CD4-positive, alpha-beta T cell treated with Interleukin-4 for 1 hour (primary cell): ENCODE results near the gene SPTB.

Experiments
- DNase-seq, 2 donors: peaks; one replicate each; pipeline ENCODE4 v3.0.0-alpha.2; 2020 to 2022

Gene SPTB

DNA sequence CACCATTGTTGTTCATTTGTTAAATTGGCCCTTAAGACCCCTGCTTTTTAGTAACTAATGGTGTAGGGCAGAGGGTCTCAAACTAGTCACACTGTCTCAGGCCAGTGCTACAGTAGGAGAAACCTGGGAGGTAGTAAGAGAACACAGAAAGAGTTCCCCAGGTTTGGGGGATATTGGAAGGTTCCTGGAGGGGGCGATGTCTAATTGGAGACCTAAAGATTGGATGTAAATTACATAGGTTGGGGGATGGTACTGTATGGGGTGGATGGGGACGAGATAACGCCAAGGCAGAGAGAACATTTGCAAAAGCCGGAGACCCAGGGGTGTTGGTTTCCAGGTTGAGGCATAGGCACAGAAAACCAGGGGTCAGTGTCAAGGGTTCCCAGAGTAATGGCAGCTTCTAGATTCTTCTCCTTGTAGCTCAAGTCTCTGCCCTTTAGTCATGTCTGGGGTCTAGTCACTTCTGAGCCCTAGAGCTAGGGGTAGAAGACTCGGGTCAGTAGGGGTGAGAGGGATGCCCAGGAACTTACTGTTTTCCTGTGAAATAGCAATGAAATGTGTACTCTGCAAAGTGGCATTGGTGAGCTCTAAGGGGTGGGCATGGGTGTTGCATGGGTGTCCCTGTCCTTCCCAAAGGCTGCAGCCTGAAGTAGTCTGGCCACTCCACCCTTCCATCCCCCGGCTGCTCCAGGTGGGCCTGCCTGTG, 153.7 kb downstream of the SPTB start:
- DNase-seq, result no peak

DNA sequence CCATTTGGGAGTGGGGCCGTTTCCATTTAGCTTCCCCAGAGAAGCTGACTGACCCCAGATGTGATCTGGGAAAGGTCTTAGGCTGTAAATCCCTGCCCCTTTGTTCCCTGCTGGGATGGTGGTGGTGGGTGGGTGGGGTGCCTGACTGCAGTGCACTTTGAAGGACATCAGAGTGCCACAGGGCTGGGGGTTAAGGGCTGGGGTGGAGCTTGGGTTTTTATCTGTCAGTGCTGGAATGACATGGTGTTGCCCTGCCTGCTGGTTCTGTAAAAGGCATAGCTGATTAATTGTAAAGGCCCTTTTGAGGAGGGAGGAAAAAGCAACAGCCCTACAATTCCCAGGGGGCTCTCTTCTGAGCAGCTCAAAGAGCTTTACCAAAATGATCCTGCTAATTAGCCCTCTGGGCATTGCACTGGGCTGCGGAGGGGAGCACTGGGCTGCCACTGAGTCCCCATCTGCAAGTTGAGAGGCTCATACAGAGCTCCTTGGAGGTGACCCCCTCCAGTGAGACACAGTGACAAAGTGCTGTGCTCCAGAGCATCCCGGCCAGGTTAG, 154.4 kb downstream of the SPTB start:
- no peak for DNase-seq

DNA sequence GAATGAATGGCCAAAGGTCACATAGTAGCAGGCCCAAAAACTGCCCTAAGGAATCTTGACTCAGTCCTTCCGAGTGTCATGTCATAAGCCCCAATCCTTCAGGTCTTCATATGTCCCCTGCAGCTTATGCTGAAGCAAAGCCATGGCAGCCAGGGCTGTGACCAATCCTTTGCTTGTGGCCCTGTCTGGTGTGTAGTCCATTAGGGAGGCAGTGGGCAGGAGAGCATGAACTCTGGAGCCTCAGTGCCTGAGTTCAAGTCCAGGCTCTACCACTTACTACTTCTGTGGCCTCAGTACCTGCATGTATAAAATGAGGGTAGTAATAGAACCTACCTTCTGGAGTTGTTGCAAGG, 155.2 kb downstream of the SPTB start:
- DNase-seq, result no peak

DNA sequence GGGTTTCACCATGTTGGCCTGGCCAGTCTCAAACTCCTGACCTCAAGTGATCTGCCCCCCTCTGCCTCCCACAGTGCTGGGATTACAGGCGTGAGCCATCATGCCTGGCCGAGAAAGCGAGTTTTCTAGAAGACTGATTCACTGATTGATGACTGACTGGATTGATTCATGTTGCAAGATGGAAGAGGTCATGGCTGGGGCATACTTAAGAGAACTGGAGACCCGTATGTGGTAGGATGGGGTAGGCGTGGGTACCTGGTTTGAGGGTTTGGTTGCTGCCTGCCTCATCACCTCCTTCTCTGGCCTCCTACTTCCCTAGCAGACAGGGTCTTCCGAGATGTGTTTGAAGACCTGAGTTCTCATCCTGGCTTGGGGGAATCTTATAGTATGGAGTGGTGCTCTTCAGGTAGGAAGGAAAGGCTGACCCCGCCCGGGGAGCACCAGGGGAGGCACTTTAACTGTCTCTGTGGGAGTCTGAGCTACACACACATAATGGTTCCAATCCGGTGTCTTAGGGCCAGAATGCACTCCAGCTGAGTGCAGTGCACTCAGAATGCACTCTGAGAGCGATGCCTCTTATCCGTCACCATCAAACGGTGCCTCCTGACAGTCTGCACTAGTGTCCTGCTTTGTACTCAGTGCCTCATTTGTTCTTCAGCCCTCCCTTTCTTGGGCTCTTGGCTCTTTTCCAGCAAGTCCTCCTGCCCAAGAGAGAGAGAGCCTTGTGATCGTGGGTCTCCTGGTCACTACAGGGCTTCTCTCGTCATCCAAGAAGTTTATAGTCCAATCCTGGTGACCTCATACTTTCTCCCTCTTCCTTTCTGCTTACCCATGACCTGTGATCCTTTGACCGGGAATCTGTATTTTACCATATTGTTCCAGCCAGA, 155.8 kb downstream of the SPTB start:
- peak in 1 of 2 donors; percentile 39 for DNase-seq

DNA sequence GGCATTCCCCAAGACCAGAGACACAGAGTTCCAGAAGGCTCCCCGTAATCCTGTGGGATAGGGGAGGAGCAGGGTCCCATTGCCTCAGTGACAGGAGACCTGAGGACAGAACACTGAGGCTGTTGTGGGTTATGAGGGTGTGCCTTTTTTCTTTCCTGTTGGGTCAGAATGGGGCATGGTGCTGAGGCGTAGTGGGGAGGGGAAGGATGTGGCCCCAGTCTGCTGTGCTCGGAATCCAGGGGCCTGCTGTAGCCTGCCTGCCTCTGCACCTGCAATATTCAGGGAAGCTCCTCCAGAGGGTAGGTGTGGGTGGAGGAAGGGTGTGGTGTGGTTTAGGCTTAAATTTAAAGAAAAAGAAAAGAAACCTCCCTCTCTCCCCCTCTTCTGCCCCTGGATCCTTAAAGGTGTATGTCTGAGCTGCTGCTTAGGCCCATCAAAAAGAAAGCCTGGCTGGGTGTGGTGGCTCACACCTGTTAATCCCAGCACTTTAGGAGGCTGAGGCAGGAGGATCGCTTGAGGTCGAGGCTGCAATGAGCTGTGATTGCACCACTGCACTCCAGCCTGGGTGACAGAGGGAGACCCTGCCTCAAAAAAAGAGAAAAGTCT, 156.8 kb downstream of the SPTB start:
- peak; percentile 32 to 56 for DNase-seq

DNA sequence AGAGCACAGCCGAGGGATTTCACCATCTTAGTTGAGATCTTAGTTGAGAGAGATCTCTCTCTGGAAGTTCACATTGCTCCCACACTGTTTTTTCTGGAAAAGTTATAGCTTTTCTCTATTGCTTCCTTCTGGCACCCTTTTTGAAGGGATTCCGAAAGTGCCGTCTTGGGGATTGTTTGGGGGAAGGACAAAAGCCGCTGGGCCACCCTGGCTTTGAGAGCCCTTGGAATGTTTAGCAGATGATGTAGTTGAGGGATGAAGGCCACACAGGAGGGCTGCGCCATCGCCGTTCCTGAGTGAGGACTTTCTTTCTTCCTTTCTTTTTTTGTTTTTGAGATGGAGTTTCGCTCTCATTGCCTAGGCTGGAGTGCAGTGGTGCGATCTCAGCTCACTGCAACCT, 157.8 kb downstream of the SPTB start:
- no peak for DNase-seq

DNA sequence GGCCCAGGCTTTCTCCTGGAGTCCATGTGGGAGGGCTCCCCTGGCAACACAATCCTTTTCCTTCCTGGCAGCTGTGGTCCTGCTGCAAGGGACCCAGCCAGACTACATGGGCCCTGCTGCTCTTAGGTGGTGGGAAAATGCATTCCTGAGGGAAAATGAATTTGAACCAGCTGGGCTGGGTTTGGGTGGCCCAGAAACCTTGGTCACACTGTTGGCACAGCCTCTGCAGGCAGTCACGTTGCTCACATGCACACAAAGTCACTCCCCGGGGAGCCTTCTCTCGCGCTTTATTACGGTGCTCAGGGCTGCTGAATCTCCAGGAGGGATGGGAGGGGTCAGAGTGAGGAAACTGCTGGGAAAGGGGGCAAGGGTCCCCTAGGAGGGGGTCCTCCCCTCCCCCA, 158.3 kb downstream of the SPTB start:
- DNase-seq, result no peak

DNA sequence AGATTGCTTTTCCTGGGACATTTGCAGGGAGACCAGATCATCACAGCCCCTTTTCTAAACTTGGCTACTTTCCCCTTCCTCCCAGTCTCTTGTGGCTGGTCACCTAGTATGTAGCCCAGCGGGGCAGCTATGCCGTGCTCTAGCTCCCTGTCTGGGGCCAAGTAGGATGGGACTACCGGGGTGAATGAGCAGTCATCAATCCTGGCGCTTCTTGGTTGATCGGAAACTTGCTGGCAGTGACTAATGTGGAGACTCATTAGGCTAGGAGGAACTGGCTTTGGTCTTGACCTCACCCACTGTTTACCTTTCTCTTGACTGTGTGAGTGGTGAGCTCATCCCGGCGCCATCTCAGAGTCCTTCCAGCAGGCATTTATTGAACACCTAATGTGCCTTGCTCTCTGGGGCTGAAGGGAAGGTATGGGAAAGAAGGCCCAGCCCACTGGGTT, 159.6 kb downstream of the SPTB start:
- DNase-seq, result no peak

DNA sequence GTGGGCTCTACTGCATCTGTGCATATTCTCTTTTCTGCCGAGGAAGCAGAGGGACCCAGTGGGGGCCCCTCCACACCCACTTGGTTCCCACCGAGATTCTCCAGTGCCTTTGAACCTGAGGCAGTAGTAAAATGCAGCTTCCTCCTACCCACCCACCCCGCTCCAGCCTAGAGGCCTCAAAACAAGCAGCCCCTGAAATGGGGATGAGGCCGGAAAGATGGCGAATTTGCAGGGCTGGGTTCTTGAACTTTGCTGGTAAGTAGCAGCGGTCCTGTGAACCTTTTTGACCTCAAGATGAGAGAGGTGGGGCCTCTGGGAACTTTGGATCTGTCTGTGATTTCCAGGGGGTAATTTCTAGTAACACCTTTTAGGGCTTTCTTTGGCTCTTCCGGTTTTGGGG, 160.1 kb downstream of the SPTB start:
- DNase-seq, result no peak

DNA sequence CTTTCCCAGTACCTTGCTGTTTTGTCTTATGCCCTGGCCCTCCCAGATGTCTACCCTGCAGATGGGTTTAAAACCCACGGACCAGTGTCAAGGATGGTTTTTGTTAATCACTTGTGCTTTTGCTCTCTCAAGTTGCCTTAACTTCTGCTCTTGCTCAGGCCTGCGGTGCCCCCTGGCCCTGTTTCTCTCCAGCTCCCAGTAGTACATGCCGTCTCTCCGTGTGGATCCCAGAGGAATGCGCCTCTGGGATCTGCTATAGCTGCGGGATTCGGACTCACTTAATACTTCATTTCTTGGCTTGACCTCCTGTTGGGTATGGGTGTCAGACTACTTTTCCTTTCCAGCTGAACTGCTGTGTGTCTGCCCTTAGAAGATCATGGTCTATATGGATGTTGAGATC, 160.9 kb downstream of the SPTB start:
- DNase-seq, result no peak

DNA sequence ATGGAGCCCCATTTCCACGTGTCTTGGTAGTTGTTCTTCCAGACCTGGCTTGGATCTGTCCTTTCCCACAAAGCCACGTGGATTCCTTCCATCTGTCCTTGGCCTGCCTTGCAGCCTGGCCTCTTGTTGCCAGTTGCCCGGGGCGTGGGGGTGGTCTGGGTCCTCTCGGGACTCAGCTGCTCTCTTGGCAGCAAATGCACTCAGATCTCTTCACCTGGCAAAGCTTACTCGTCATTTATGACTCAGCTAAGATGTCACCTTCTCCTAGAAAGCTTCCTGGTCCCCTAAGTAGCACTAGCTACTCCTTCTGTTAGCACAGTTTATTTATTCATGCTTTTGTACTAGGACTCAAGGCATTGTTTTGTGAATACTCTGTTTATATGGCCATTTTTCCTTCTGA, 161.8 kb downstream of the SPTB start:
- DNase-seq, result no peak

DNA sequence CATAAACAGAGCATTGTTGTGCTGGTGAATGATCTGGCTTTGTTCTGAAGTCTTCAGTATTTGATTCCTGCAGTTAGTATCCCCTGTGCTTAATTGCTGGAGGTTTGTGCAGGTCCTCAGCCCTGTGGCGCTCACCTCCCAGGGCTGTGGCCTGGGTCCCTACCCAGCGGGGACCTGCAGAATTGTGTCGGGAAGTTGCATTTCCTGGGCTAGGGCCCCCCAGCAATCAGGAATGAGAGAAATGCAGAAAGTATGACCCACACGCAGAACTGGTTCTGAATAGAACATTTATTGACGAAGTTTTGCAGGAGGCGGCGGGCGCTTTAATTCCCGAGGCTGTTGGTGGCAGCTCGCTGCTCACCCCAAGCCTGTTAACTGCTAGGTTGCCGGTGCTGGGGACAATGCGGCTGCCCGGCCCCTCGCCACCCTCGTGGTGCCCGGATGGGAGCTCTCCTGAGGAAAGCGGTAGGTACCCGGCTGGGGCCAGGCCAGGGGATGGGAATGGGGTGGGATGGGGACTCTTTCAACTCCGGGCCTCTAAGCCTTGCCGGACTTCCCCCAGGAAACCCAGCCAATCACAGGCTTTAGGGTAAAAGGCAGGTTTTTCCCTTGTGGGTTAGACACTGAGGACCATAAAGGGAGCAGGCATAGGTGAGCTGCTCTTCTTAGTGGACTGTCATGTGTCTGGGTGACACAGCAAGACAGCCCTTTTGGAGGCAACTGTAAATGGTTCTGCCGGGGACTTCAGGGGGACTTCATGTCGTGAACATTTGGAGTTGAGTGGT, 163.9 kb downstream of the SPTB start:
- no peak for DNase-seq

DNA sequence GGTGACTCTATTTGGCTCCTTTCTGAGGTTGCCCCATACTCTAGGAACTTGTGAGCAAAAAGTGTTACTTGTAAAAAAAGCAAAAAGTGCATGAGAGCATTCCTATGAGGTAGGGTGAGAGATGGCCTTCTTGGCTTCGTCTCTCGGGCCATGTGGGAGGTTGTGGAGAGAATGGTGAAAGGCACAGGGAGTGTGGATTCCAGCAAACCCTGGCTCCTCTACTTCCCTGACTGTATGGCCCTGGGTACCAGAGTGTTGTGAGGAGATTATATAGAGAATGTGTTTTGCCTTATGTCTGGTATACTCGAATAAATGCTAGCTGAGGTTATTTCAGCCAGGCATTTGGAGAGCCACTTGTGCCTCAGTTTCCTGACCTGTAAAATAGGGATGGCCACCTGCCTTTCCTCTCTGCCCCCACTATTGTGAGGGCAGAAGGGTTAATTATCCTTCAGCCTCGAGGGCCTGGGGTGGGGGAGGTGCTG, 164.5 kb downstream of the SPTB start:
- DNase-seq, result no peak

DNA sequence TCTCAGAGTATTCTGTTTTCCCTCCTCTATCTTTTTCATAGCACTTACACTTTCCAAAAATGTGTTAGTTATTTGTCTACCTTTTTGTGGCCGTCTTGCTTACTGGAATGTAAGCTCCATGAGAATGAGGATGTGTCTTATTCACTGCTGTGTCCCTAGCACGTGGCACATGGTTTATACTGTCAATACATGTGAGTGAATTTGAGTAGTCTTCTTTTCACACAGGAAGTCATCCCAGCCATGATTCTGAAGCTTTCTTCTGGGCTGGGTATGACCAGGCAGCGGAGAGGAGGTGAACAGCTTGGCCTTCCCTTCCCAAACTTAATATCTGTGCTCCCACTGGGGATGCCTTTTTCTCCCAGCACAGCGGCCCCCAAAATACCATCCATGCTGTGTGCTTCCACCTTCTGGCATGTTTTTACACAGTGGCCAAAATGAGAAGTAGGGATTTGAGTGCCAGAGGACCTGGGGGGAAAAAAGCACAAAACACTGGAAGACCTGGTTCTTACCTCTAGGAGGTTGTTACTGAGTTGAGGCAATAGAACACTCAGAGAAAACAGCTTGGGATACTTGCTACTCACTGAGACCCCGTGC, 165.2 kb downstream of the SPTB start:
- no peak for DNase-seq

DNA sequence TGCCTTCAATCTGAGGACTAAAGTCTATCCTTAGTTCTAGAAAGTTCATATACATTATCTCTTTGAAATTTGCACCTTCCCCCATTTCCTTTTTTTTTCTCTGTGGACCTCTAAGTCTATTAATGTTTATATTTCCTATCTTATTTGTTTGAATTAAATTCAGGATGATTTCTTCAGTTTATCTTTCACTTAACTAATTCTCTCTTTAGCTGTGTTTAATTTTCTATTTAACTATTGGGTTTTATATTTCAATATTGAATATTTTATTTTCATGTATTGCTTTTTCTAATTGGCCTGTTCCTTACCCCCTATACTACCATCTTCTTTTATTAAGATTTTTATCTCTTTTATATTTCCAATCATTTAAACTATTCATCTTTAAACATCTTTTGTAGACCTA, 166.0 kb downstream of the SPTB start:
- no peak for DNase-seq

DNA sequence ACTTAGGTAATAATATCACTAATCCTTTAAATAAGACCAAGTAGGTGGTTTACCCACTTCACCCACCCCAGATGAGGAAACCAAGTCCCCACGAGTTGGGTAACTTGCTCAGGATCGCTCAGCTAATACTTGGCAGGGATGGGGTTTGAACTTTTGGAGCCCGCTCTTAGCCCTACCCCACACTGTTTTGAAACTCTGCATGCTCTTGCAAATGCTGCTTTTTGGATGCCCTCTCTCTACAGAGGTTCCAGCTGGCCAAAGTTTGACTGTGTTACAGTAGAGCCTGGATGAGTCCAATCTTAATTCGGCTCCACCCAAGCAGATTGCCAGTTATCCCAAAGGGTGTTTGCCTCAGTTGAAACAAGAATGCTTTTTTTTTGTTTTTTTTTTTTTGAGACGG, 168.7 kb downstream of the SPTB start:
- no peak for DNase-seq

DNA sequence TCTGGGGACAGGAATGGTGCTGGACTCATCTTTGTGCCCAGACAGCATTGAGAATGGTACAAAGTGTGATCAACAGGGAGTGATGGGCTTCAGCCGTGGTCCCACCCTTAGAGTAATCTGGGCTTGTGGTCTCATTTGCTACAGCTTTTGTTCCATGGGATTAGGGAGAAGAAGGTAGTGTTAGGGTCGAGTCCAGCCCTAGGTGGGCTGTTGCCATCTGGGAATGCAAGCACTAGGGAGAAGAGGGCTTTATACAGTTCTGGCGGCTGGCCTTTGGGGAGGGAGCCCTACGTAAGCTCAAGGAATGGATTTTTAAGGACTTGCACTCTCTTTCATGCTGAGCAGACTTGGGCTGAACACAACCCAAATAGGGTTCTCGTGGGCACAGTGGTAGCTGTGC, 170.6 kb downstream of the SPTB start:
- DNase-seq, result no peak

DNA sequence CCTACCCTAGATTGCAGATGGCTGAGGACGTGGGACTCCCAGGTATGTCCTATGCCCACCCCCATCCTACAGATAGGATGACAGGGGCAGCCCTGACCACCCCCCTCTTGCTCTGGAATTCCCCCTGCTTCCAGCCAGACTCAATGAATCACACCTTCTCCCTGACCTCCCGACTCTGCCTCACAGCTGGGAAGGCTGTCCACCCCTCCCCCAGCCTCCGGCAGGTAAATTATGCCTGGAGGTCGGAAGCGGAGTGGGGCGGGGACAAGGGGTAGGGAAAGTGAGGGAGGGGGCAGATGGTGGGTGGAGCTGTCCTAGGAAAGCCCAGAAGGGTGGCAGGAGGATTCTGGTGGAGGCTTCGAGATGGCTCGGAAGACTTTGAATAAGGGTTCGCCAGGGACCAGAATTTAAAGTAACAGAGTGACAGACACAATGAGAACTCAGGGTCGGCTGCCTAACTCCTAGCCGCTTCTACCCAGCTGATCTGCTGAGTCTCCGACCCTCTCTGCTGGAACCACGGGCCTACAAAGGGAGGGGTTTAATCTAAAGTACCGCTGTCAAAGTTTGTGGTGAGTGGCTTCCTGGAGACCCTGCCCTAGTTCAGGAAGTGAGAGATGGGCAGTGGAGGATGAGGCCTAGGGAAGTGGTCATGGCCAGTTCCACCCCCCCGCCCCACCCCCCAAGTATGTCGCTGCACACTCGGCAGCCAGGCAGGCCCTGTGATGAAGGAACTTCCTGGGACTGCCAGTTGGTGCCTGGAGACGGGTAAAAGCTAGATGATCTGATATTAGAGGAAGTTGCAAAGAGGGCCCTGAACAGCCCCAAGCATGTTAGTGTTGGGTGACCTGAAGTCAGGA, 171.3 kb downstream of the SPTB start:
- DNase-seq, result peak; percentile 58 to 63

DNA sequence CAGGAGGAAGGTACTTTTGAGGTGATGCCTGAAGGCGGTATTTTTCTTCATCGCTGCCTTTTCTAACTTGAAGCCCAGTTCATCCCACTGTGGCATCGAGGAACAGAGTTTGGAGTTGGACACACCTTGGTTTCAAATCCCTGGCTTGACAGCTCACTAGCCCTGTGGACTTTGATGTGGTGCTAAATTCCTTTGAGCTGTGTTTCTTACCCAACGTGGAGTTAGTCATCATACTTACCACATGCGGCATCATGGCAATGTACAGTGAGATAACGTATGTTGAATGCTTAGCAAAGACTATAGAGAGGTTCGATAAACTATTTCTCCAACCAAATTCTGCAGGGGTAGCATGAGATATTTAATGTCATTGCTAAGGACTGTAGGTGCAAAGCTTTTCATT, 172.0 kb downstream of the SPTB start:
- peak in 1 of 2 donors; percentile 44 for DNase-seq

DNA sequence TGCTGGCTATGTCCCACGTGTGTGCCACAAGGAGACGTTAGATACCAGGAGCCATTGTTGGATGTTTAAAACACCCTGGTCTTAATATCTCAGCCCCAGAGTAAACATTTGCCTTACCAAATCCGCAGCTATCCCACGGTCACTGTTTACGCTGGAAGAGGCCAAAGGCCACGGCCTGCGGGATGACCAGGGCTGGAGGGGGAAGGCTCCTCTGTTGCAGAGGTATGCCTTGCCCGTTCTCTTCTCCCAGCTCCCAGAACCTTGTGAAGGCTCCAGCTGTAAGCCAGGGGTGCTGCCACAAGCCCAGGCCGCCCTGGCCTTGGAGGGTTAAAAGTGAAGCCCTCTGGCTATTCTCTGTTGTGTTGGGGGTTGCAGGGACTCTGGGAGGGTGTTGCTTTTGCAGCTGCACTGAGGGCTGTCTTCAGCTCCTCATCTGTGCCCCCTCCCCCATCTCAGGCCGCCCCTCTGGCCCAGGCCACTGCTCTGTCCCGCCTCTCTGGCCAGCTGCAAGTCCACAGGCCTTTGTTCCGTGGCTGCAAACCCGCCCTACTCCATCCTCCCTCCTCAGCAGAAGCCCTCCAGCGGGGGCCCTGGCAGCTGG, 173.0 kb downstream of the SPTB start:
- DNase-seq, result no peak

DNA sequence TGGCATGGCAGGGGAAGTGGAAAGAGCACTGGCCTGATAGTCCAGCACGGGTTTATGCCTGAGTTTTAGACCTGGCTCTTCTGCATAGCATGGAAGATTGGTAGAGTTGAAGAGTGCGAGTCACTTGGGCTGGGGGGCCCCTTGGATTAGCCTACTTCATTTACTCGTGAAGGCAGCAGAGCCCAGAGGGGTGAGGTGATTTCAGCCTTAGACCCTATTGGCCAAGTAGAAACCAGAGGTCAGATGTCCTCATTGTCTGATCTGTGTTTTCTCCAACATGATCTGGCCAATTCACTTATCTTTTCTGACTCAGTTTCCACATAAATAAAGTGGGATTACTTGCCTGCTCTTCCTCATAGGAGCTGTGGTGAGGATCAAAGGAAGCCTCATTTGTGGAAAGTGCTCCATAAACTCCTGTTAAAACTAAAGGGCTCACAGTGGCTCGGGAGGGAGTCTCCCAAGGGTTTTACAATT, 173.6 kb downstream of the SPTB start:
- DNase-seq, result no peak
